Erythroblast (primary cell): ENCODE measurements around the gene BABAM2.
"Not testable (repeated sequence)": the region's sequence is repeated elsewhere in the genome, so short reads cannot be mapped to it uniquely, and the experiment has no call there.

ENCODE experiments used
- DNase-seq, 2 experiments: peaks; one replicate each; lab custom pipeline; 2025; lab: John Stamatoyannopoulos, UW
- GATA1 ChIP-seq: IDR thresholded peaks from 2 replicates; pipeline ENCODE4 v1.6.1; 2011; ENCODE audit warnings: low read depth, mild to moderate bottlenecking, control low read depth, low read length, moderate library complexity
- POLR2A ChIP-seq: IDR thresholded peaks from 2 replicates; pipeline ENCODE4 v1.6.1; 2011; ENCODE audit warnings: mild to moderate bottlenecking, low read length

Gene BABAM2

DNA sequence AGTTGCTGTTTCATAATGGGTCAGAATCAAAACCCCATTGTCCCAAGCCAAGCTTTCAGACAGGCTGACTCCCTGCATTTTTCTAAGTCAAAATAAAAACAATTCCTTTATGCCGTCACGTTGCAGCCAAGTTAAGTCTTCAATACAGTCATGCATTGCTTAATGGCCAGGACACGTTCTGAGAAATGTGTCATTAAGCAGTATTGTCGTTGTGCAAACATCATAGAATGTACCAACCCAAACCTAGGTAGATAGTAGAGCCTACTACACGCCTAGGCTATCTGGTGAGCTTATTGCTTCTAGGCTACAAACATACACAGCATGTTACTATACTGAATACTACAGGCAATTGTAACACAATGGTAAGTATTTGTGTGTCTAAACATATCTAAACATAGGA, 341.8 kb downstream of the BABAM2 start:
- DNase-seq: no peak
- TF ChIP-seq GATA1: no peak
- no peak for TF ChIP-seq POLR2A

GRCh38 chr2:28233164-28233676, 342.7 kb downstream of the BABAM2 start:
- DNase-seq: no peak
- no peak for TF ChIP-seq POLR2A
- TF ChIP-seq GATA1: no peak

- no peak for TF ChIP-seq POLR2A
- TF ChIP-seq GATA1: no peak
- DNase-seq: no peak
Measured at GRCh38 chr2:28234807-28235206, 344.3 kb downstream of the BABAM2 start.

- TF ChIP-seq GATA1 (no peak), POLR2A (no peak)
- DNase-seq: no peak
Measured at GRCh38 chr2:28239207-28239606, 348.7 kb downstream of the BABAM2 start.

GRCh38 chr2:28240937-28241336, 350.4 kb downstream of the BABAM2 start:
- TF ChIP-seq GATA1: no peak
- no peak for TF ChIP-seq POLR2A
- DNase-seq: no peak

DNA sequence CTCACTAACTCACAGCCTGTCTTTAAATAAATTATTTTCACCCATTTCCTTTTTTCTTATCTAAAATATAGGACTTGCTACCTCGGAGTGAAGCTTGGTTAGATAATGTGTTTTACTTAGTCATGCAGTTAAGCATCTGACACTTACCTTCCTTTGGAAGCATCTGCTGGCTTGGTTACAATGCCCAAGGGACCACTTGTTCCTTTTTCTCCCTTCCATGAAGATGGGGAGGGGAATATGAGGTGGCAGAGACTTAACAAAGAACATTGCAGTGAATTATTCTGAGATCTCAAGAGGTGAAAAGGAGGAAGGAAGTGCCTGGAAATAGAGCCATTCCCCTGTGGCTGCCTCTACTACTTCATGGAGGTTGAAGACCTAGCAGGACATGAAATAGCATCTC, 356.8 kb downstream of the BABAM2 start:
- TF ChIP-seq POLR2A: no peak
- TF ChIP-seq GATA1: no peak
- DNase-seq: no peak

- no peak for TF ChIP-seq POLR2A
- TF ChIP-seq GATA1: no peak
- DNase-seq: no peak
Measured at GRCh38 chr2:28247734-28248133, 357.2 kb downstream of the BABAM2 start.

DNA sequence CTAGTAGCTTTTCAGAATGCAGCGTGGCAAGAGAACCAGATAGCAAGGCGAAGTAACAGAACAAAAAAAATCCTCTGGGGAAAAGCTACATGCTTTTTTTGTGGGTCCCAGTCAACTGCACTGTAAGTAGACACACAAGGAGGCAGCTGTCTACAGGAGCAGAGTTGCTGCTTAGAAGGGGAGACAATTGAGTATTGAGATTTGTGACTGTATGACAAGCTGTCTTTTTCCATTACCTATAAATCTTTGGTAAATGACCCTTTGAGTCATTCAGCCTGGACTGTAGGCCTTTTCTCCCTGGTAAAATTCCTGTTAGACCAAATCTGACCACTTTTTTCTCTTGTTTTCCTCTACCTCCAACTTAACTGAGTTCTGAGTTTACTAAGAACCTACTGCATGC, 358.0 kb downstream of the BABAM2 start:
- no peak for DNase-seq

GRCh38 chr2:28250006-28250405, 359.5 kb downstream of the BABAM2 start:
- TF ChIP-seq POLR2A: no peak
- no peak for TF ChIP-seq GATA1
- no peak for DNase-seq

More for the DNA sequence above, 358.0 kb downstream of the BABAM2 start:
- no peak for TF ChIP-seq POLR2A
- no peak for TF ChIP-seq GATA1

DNA sequence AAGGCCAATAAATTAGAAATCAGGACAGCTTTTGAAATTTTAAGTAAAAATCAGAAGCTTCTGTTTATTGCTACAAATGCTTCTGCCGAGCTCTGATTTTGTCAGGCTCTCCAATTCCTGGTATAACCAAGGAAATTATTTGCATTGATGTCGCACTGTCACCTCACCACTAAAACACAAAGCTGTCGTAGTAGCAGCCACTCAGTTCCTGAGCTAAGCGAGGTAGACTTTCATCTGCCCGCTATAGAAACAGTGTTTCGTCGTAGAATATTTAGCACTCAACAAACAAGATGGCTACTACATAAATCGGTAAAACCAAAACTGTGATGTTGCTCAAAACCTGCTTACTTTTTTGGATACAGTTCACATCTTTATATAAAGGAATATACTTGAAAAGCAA, 360.8 kb downstream of the BABAM2 start:
- DNase-seq: no peak
- TF ChIP-seq GATA1 (no peak), POLR2A (no peak)

GRCh38 chr2:28252311-28252710, 361.8 kb downstream of the BABAM2 start:
- no peak for TF ChIP-seq GATA1
- TF ChIP-seq POLR2A: no peak
- DNase-seq: no peak

- no peak for TF ChIP-seq GATA1
- no peak for TF ChIP-seq POLR2A
- DNase-seq: no peak
Measured at GRCh38 chr2:28253543-28253942, 363.0 kb downstream of the BABAM2 start.

DNA sequence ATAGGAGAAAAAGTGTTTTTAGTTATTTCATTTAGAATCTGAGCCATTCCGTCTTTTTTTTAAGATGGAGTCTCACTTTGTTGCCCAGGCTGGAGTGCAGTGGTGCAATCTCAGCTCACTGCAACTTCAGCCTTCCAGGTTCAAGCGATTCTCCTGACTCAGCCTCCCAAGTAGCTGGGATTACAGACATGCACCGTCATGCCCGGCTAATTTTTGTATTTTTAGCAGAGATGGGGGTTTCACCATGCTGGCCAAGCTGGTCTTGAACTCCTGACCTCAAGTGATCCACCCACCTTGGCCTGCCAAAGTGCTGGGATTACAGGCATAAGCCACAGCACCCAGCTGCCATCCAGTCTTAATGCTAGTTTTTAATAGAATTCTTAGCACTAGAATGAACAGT, 364.7 kb downstream of the BABAM2 start:
- DNase-seq: not testable (repeated sequence)

DNA sequence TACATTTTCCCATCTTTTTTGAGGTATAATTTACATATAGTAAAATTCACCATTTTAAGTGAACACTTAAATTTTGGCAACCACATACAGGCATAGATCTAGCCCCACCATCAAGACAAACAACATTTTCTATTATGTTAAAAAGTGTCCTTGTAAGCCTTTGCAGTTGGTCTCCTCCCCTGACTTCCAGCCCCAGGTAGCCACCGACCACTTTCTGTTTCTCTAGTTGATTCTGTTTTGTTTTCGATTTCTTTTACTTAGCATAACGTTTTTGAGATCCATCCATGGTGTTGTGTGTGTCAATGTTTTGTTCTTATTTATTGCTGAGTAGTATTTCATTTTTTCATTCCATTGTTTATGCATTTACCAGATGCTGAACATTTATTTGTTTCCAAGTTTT, 366.7 kb downstream of the BABAM2 start:
- no peak for TF ChIP-seq POLR2A
- TF ChIP-seq GATA1: no peak

DNA sequence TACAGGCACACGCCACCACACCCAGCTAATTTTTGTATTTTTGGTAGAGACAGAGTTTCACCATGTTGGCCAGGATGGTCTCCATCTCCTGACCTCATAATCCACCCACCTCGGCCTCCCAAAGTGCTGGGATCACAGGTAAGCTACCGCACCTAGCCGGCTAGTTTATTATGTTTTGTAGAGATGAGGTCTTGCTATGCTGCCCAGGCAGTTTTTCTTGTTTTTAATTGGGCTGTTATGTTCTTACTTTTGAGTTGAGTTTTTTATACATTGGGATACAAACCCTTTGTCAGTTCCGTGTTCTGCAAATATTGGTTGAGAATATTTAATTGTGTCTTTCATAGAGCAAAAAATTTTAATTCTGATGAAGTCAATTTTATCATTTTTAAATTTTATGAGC, 368.7 kb downstream of the BABAM2 start:
- DNase-seq: not testable (repeated sequence)

More for the DNA sequence above, 366.7 kb downstream of the BABAM2 start:
- no peak for DNase-seq

DNA sequence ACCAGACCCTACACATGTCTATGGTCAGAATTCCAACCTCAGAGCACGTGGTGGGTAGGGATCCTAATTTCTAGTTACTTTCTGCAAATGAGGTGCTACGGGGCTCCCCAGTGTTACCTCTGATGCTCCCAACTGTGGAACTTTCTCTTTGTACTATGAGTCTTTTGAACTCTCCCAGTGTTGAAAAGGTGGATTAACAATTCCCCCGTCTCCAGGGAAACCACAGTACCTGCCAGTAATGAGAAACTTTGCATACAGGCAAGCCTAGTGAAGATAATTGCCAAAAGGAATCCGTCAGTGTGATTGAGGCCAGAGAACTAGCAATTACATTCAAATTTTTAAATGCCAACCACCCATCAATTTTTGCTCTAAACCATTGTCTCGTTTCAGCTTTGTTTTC, 373.2 kb downstream of the BABAM2 start:
- no peak for DNase-seq
- no peak for TF ChIP-seq POLR2A
- TF ChIP-seq GATA1: no peak

GRCh38 chr2:28267282-28267681, 376.8 kb downstream of the BABAM2 start:
- no peak for DNase-seq
- TF ChIP-seq POLR2A (no peak), GATA1 (no peak)

DNA sequence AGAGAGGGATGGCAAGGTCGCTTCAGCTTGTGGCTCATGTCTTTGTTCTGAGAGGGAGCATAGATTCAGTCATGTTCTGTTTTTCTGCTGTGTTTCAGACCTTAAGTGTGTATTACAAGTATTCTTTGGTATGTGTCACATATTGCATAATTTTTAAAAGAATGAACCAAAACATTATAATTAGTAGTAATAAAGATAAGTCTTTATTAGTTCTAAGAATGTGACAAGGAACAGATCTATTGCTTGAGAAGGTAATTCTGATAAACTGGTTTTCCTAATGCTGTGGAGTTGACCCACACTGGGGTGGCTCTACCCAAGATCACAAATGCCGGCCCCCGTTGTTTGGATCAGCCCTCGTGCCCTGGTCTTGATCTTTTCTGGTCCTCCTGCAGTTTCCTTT, 377.9 kb downstream of the BABAM2 start:
- DNase-seq: no peak

More for the DNA sequence above, 377.9 kb downstream of the BABAM2 start:
- TF ChIP-seq POLR2A (no peak), GATA1 (no peak)
